Mesothelial cell of epicardium (in vitro differentiated cells): ENCODE data around the gene SEPTIN2. TPM values are rescaled to one million over a fixed set of nuclear protein-coding genes. Genes with fewer than 3 reads are reported as not detected.
"Not testable (repeated sequence)": the region's sequence is repeated elsewhere in the genome, so short reads cannot be mapped to it uniquely, and the experiment has no call there.

Experiments used
- DNase-seq, 2 experiments: peaks; one replicate each; pipeline ENCODE4 v3.0.0; 2021; ENCODE audit warnings: low spot score in 2 of 2; ENCODE audit not compliant: unreplicated experiment in 2 of 2
- H3K27ac Mint-ChIP-seq: 2 replicates; pipeline ENCODE4 v1.8.0; 2021; ENCODE audit warnings: mixed read lengths
- H3K27me3 Mint-ChIP-seq: 2 replicates; pipeline ENCODE4 v1.8.0; 2021; ENCODE audit warnings: low read depth, mixed read lengths
- H3K36me3 Mint-ChIP-seq: 2 replicates; pipeline ENCODE4 v1.8.0; 2021; ENCODE audit warnings: mixed read lengths
- H3K4me1 Mint-ChIP-seq: 2 replicates; pipeline ENCODE4 v1.8.0; 2021; ENCODE audit warnings: mixed read lengths
- H3K4me3 Mint-ChIP-seq: 2 replicates; pipeline ENCODE4 v1.8.0; 2021; ENCODE audit warnings: mild to moderate bottlenecking, moderate library complexity, mixed read lengths
- H3K9me3 Mint-ChIP-seq: 2 replicates; pipeline ENCODE4 v1.8.0; 2021; ENCODE audit warnings: mixed read lengths
- total RNA-seq: library from RNA; stranded (reverse); gene quantifications from 3 replicates; pipeline ENCODE4 v1.2.1, GENCODE V29; 2021
- TF ChIP-seq, protein P1 (sequence below): fragments of 200-600 bp; sonication (generic); IDR thresholded peaks from one replicate; pipeline ENCODE4 v1.5.0; 2021; ENCODE audit warnings: antibody characterized with exemption; ENCODE audit not compliant: unreplicated experiment

The SEPTIN2 gene
- total RNA-seq, 1 donor from 2014 or later, result 522 TPM

DNA sequence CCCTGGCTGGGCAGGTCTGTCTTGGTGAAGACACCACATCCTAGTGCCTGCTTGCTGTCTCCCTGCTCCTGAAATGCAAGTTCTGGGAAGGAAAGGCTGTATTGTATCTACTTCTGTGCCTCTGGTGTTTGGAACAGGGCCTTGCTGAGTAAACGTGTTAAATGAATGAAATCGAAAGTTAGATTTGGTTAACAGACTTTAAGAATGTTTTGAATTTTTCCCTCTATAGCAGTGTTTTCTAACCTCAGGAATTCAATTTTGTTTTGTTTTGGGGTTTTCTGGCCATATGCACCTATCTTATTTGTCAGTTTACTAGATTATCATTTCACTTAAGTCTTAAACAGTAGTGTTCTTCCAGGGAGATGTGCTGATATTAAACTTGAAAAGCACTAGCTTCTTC, 61.1 kb downstream of the SEPTIN2 start:
- TF ChIP-seq, protein P1, sequence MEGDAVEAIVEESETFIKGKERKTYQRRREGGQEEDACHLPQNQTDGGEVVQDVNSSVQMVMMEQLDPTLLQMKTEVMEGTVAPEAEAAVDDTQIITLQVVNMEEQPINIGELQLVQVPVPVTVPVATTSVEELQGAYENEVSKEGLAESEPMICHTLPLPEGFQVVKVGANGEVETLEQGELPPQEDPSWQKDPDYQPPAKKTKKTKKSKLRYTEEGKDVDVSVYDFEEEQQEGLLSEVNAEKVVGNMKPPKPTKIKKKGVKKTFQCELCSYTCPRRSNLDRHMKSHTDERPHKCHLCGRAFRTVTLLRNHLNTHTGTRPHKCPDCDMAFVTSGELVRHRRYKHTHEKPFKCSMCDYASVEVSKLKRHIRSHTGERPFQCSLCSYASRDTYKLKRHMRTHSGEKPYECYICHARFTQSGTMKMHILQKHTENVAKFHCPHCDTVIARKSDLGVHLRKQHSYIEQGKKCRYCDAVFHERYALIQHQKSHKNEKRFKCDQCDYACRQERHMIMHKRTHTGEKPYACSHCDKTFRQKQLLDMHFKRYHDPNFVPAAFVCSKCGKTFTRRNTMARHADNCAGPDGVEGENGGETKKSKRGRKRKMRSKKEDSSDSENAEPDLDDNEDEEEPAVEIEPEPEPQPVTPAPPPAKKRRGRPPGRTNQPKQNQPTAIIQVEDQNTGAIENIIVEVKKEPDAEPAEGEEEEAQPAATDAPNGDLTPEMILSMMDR, result no peak
- Mint-ChIP-seq H3K4me3 (no peak overlapping the region), H3K27ac (no peak overlapping the region), H3K36me3 (peaks cover under 1% of the 10 kb centered on the region), H3K4me1 (peaks cover 34% of the 10 kb centered on the region), H3K9me3 (no peaks in the 10 kb centered on the region), H3K27me3 (no peaks in the 10 kb centered on the region)
- no peak for DNase-seq

DNA sequence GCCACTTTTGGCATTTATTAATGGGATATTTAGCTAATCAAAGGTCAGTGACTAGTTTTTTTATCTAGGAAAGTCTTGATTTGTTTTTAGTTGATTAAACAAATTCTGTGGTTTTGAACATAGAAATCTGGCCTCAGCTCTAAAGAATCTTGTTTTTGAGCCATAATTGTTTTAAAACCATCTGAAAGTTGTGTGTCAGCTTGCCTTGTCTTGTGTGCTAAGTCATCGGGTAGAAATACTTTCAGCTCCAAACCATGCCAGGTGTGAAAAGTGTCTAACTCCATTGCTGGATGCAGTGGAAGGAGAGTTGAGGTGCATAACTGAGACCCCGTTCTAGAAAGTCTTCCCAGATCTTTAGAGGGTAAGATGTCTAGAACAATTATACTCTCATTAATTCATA, 63.1 kb downstream of the SEPTIN2 start:
- no peak for DNase-seq
- no peak overlapping the region for H3K4me3 Mint-ChIP-seq
- no peaks in the 10 kb centered on the region for H3K27me3 Mint-ChIP-seq
- H3K27ac Mint-ChIP-seq, result peak overlapping the region; percentile 89
- H3K4me1 Mint-ChIP-seq, result peaks cover 29% of the 10 kb centered on the region
- H3K9me3 Mint-ChIP-seq, result no peaks in the 10 kb centered on the region
- TF ChIP-seq, protein P1, result no peak
- peaks cover 9% of the 10 kb centered on the region for H3K36me3 Mint-ChIP-seq

DNA sequence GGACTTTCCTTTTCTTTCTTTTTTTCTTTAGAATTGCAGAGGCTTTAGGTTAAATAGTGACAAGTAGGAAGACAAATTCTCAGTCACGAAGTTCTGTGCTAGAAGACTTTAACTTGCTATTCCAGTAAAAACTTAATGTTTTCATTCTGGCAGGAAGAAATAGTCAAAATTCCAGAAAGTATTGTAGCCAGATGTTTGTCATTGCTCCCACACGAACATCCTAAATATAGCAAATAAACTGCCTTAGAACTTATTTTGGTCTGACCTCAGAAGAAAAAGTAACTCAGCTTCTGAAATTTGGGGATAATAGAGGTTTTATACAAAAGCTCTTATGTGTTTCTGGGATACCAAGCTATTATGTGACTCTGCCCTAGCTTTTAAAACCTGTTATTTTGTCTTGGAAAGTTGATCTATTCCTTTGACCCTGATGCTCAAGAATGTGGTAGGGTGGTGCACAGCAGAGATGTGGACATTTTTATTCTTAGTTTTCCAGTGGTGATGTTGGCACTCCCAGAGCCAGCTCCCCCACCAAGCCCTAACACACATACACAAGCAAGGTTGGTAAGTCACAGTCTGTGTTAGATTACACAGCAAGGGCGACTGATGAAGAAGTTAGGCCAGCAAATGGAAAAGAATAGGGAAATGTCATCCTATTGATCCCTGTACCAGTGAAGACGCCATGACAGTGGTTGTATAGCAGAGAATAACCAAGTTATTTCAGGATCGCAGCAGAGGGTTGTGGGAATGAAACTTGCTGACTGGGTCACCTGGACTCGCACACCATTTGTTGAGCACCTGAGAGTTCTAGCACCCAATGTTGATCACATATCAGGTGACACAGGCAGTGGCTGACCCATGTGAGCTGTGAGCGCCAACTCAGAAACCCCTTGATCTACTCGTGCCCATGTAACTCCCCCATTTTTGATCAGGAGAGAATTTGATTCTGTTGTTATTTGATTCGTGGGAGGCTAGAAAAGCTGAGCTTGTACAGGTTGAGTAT, 64.1 kb downstream of the SEPTIN2 start:
- Mint-ChIP-seq H3K9me3 (no peaks in the 10 kb centered on the region), H3K4me1 (peaks cover 23% of the 10 kb centered on the region), H3K27me3 (no peaks in the 10 kb centered on the region), H3K4me3 (no peak overlapping the region), H3K36me3 (peaks cover 9% of the 10 kb centered on the region), H3K27ac (peak overlapping the region; percentile 89)
- TF ChIP-seq, protein P1, result no peak
- DNase-seq, result no peak

DNA sequence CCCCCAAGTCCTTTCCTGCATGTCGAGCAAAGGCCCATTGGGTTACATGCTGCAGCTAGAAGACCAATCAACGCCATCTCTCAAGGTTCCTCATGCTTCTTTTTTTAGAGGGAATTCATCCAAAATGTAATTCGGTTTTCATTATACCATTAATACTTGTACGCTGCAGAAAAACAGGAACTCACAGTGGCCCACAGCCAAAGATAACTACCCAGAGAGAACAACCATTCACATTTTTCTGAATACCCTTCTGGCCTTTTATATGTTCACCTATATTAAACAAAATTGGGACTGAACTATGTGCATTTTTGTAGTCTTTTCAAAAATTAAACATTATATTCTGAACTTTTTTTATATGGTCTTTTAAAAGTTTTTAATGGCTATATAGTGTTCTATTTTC, 66.1 kb downstream of the SEPTIN2 start:
- no peak overlapping the region for H3K4me3 Mint-ChIP-seq

DNA sequence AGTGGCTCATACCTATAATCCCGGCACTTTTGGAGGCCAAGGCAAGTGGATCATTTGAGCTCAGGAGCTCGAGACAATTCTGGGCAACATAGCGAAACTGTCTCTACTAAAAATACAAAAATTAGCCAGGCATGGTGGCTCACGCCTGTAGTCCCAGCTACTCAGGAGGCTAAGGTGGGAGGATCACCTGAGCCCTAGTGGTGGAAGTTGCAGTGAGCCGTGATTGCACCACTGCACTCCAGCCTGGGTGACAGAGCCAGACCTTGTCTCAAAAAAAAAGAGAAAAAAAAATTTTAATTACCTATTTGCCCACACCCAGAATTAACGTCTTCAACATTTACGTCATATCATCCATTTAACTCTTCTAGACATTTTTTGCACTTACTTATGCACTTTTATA, 69.7 kb downstream of the SEPTIN2 start:
- H3K9me3 Mint-ChIP-seq, H3K4me3 Mint-ChIP-seq, H3K27me3 Mint-ChIP-seq, DNase-seq, H3K27ac Mint-ChIP-seq, H3K4me1 Mint-ChIP-seq: not testable (repeated sequence)
- H3K36me3 Mint-ChIP-seq, result peaks cover 24% of the 10 kb centered on the region

More for the DNA sequence above, 66.1 kb downstream of the SEPTIN2 start:
- no peak for DNase-seq
- Mint-ChIP-seq H3K9me3 (no peaks in the 10 kb centered on the region), H3K27ac (no peak overlapping the region), H3K36me3 (peaks cover 11% of the 10 kb centered on the region), H3K4me1 (peaks cover 20% of the 10 kb centered on the region), H3K27me3 (no peaks in the 10 kb centered on the region)
- TF ChIP-seq, protein P1, result no peak

DNA sequence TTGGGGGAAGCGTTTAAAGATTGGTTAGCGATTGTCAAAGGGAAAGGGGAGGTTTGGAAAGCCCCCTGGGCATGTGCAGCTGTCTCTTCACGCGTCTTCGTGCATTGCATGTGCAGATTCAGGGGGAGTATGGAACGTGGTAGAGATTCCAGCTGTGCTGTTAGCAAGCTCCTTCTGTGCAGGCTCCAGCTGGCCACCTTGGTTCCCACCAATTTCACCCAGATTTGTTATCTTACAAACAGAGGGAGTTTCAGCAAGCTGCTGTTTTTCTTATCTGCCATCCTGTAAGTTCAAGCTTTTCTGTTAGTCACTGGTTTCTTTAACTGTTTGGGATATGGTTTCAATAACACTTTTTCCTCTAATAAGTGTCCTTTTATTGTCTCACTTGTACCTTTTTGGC, 70.8 kb downstream of the SEPTIN2 start:
- H3K9me3 Mint-ChIP-seq, result no peaks in the 10 kb centered on the region
- H3K4me3 Mint-ChIP-seq, result no peak overlapping the region
- no peak for DNase-seq
- TF ChIP-seq, protein P1, result no peak
- H3K4me1 Mint-ChIP-seq, result no peaks in the 10 kb centered on the region
- H3K27me3 Mint-ChIP-seq, result no peaks in the 10 kb centered on the region
- no peak overlapping the region for H3K27ac Mint-ChIP-seq
- peaks cover 24% of the 10 kb centered on the region for H3K36me3 Mint-ChIP-seq
